Right atrium auricular region (tissue), 2 donors: ENCODE data around the gene UTP11. TPM values are rescaled to one million over a fixed set of nuclear protein-coding genes. Genes with fewer than 3 reads are reported as not detected.

ENCODE experiments used
- DNase-seq: peaks from one replicate; pipeline ENCODE4 v3.0.0-alpha.2; 2019; ENCODE audit warnings: low spot score
- H3K27ac ChIP-seq, 2 donors: fragments of 200-600 bp; sonication (generic); 1 replicate in 1 of 2; 2 replicates in 1 of 2; pipeline ENCODE4 v1.5.1; 2016 to 2019
- H3K27me3 ChIP-seq, 2 donors: fragments of 200-600 bp; sonication (generic); one replicate each; pipeline versions ENCODE4 v1.5.1 to v1.6.0; 2017 to 2019
- H3K36me3 ChIP-seq: fragments of 200-600 bp; sonication (generic); one replicate; pipeline ENCODE4 v1.5.1; 2016
- H3K4me1 ChIP-seq, 2 donors: fragments of 200-600 bp; sonication (generic); one replicate each; pipeline versions ENCODE4 v1.5.1 to v1.6.0; 2017 to 2019
- H3K4me3 ChIP-seq, 2 donors: fragments of 200-600 bp; sonication (generic); 1 replicate in 1 of 2; 2 replicates in 1 of 2; pipeline ENCODE4 v1.5.1; 2017 to 2019; ENCODE audit warnings: mild to moderate bottlenecking in 1 of 2, moderate library complexity in 1 of 2
- H3K9me3 ChIP-seq, 2 donors: fragments of 200-600 bp; sonication (generic); one replicate each; pipeline ENCODE4 v1.5.1; 2019
- total RNA-seq, 2 donors: library from RNA; depleted of rRNA; stranded (reverse); fragments of >200 nt; gene quantifications; one replicate each; pipeline ENCODE4 v1.1.0, GENCODE V29; 2016
- TF ChIP-seq, protein P1 (sequence below), 2 donors: fragments of 200-600 bp; sonication (generic); IDR thresholded peaks; one replicate each; pipeline ENCODE4 v1.5.1; 2019; ENCODE audit warnings: antibody characterized with exemption in 2 of 2

UTP11 gene
- total RNA-seq, 2 donors from 2014 or later, result 29.2 to 53.7 TPM

DNA sequence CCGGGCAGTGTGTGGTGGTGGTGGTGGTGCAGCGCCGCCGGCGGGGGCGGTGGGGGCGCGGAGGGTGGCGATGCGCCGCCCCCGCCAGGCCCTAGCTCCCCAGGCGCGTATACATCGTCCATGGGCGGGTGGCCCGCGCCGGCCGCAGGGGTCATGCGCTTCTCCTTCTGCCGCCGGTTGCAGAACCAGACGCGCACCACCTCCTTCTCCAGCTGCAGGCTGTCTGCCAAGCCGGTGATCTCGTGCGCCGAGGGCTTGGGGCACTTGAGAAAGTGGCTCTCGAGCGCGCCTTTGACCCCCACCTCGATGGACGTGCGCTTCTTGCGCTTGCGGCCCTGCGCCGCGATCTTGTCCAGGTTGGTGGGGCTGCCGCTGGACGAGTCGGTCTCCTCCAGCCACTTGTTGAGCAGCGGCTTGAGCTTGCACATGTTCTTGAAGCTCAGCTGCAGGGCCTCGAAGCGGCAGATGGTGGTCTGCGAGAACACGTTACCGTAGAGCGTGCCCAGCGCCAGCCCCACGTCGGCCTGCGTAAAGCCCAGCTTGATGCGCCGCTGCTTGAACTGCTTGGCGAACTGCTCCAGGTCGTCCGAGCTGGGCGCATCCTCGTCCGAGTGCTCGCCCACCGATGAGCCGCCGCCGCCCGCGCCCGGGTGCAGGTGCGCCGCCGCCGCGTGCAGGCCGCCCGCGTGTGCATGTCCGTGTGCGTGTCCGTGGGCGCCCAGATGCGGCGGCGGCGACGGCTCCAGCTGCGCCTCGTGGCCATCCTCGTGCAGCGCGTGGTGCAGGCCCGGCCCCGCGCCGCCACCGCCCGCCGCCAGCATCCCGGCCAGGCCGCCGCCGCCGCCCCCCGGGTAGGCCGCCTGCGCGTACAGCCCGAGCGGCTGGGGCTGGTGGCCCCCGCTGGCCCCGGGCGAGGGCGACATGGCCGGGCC lies 33.1 kb downstream of the UTP11 start:
- TF ChIP-seq, protein P1, sequence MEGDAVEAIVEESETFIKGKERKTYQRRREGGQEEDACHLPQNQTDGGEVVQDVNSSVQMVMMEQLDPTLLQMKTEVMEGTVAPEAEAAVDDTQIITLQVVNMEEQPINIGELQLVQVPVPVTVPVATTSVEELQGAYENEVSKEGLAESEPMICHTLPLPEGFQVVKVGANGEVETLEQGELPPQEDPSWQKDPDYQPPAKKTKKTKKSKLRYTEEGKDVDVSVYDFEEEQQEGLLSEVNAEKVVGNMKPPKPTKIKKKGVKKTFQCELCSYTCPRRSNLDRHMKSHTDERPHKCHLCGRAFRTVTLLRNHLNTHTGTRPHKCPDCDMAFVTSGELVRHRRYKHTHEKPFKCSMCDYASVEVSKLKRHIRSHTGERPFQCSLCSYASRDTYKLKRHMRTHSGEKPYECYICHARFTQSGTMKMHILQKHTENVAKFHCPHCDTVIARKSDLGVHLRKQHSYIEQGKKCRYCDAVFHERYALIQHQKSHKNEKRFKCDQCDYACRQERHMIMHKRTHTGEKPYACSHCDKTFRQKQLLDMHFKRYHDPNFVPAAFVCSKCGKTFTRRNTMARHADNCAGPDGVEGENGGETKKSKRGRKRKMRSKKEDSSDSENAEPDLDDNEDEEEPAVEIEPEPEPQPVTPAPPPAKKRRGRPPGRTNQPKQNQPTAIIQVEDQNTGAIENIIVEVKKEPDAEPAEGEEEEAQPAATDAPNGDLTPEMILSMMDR (IDR thresholded peaks at IDR 0.05), result no peak
- peaks cover 28 to 35% of the 10 kb centered on the region in 2 donors for H3K27me3 ChIP-seq
- H3K9me3 ChIP-seq, result no peaks in the 10 kb centered on the region
- DNase-seq, result no peak
- peak overlapping the region in 1 of 2 donors; percentile 70 for H3K4me3 ChIP-seq
- H3K4me1 ChIP-seq, result peaks cover 0 to 26% of the 10 kb centered on the region in 2 donors
- no peak overlapping the region for H3K27ac ChIP-seq
- no peaks in the 10 kb centered on the region for H3K36me3 ChIP-seq

DNA sequence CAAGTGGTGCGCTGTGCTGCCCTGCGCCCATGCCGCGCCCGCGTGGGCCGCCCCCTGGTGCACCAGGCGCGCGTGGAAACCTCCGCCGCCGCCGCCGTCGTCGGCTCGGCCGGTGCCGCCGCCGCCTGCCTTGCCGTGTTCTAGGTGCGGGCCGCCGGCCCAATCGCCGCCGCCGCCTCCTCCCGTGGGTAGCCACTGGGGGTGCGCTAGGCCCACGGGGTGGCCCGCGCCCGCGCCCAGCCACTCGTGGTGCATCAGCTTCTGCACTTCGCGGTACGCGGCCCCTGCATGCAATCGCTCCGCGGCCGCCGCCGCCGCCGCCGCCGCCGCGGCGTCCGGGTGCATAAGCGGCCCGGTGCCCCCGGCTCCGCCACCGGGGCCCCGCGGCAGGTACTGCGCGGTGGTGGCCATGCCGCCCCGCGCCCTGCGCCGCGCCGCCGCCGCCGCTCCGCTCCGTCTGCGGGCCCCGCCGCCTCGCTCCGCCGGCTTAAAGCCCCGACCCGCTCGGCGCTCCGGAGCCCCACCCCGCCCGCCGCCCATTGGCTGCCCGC lies 33.9 kb downstream of the UTP11 start, which contains the start of gene POU3F1:
TSS of gene POU3F1 (minus strand) at position 461 of the 551 bp plus-strand sequence. CDS start at position 411, 50 bp downstream.
- TF ChIP-seq, protein P1 (IDR thresholded peaks at IDR 0.05), result no peak
- Histone ChIP-seq H3K36me3 (no peaks in the 10 kb centered on the region), H3K4me1 (peaks cover 0 to 26% of the 10 kb centered on the region in 2 donors), H3K27ac (peak within 1 kb of the TSS; percentile 33 to 35), H3K4me3 (peak within 1 kb of the TSS; percentile 47 to 70), H3K9me3 (no peaks in the 10 kb centered on the region), H3K27me3 (peaks cover 28 to 35% of the 10 kb centered on the region in 2 donors)
- DNase-seq, result no peak

DNA sequence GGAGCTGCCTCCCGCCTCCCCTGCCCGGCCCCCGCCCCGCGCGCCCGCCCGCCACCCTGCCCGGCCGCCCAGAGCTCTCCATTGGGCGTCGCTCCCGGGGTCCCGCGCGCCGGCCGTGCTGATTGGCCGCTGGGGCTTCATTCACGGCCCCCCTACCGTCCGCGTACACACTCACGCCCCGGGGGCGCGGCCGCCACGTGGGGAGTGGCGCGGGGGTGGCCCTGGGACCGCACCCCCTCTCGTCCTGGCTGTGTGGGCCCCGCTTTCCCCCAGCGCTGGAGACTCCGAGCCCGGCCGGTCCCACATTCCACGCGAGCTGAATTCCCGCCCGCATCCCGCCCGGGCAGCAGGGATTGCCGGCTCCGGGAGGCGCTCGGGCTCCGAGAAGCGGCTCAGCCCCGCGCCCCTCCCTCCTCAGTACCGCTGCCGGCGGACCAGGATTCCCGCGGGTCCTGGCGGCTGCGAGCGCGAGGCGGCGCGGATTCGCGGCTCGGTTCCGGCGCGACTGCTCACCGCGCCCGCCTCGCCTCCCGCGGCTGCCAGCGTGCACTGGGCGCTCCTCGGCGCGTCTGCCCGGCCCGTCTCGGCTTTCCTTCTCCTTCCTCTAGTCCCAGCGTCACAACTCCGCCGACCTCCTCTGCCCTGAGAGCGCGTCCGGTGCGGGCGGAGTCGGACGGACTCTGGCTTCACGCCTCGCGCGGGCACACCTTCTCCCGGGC lies 34.5 kb downstream of the UTP11 start:
- no peaks in the 10 kb centered on the region for H3K36me3 ChIP-seq
- peaks cover 28 to 33% of the 10 kb centered on the region in 2 donors for H3K27me3 ChIP-seq
- peak overlapping the region; percentile 47 to 70 for H3K4me3 ChIP-seq
- H3K9me3 ChIP-seq, result no peaks in the 10 kb centered on the region
- peak overlapping the region; percentile 33 to 35 for H3K27ac ChIP-seq
- peak; percentile 83 for DNase-seq
- TF ChIP-seq, protein P1 (IDR thresholded peaks at IDR 0.05), result peak in 1 of 2 donors; percentile 43
- H3K4me1 ChIP-seq, result peaks cover 0 to 26% of the 10 kb centered on the region in 2 donors

DNA sequence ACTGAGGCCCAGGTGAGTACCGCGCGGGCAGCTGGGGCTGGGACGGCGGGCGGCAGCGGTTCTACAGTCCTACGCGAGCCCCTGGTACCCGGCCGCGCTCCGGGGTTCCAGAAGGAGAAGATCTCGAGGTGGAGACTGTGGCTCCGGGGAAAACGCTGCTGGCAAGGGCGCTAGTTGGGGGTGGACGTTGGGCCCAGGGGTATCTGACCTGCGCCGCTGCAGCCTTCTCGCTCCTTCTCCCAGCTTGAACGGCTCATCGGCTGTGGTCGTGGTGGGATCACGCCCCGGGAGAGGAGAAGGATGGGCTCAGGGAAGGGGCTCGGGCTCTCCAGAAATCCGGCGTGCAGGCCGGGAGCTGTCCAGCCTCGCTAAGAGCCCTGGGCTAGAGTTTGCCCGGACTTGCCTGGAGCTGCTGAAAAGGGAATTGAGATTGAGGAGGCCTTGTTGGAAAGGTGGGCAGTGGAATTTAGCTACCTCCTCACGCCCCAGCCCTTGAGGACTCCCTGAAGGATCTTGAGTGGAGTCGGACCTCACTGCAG lies 35.1 kb downstream of the UTP11 start:
- H3K36me3 ChIP-seq, result no peaks in the 10 kb centered on the region
- peaks cover 23 to 27% of the 10 kb centered on the region in 2 donors for H3K27me3 ChIP-seq
- H3K27ac ChIP-seq, result peak overlapping the region; percentile 33 to 35
- peaks cover 0 to 26% of the 10 kb centered on the region in 2 donors for H3K4me1 ChIP-seq
- H3K9me3 ChIP-seq, result no peaks in the 10 kb centered on the region
- no peak for DNase-seq
- peak overlapping the region; percentile 47 to 70 for H3K4me3 ChIP-seq
- TF ChIP-seq, protein P1 (IDR thresholded peaks at IDR 0.05), result no peak

DNA sequence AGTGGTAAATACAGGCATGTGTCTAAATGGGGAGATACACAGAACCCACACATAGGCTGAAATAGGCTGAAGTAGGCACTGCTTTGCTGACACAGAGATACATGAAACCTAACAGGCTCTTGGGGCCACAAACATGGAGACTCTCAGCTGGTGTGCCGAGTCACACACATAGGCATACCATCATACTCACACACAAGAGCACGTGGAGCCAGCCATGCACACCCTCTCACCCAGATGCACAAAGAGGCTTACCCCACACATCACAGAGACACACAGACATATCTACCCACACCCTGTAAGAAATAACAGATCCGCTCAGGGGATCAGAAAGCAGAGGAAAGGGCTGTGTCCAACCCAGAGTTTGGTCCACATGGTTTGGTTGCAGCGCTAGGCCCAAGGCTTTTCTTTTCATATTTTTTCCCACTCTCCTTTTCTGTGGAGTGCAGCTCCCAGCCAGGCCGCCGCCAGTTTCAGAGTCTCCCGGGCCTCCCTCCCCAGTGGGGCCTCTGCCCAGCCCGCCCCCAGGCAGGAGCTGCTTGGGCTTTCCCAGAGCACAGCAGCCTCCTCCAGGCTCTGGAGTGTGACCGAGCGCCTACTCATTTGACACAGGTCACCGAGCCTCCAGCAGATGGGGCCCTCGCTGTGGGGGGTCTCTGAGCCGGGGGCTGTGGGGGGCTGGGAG lies 38.0 kb downstream of the UTP11 start:
- Histone ChIP-seq H3K36me3 (no peaks in the 10 kb centered on the region), H3K4me1 (peaks cover 0 to 12% of the 10 kb centered on the region in 2 donors), H3K4me3 (no peak overlapping the region), H3K27ac (no peak overlapping the region), H3K27me3 (peaks cover 0 to 3% of the 10 kb centered on the region in 2 donors), H3K9me3 (no peaks in the 10 kb centered on the region)
- TF ChIP-seq, protein P1 (IDR thresholded peaks at IDR 0.05), result no peak
- no peak for DNase-seq
